Measurements from ENCODE around the gene PRDM2. TPM values are rescaled to one million over a fixed set of nuclear protein-coding genes. Genes with fewer than 3 reads are reported as not detected.

PRDM2 gene
- polyA plus RNA-seq, 1 donor from 2014 or later: 50.3 TPM

DNA sequence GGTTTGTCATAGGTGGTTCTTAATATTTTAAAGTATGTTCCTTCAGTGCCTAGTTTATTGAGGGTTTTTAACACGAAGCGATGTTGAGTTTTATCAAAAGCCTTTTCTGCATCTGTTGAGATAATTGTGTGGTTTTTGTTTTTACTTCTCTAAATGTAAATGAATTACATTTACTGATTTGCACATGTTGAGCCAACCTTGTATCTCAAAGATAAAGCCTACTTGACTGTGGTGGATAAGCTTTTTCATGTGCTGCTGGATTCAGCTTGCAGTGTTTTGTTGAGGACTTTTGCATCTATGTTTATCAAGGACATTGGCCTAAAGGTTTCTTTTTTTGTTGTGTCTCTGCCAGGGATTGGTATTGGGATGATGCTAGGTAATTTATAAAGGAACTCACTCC is 142.5 kb downstream of the PRDM2 start:
- peaks cover 0 to 1% (median 0%) of the 10 kb centered on the region in 3 donors for H3K4me1 Mint-ChIP-seq
- H3K9me3 Mint-ChIP-seq: peaks cover 0 to 3% (median 0%) of the 10 kb centered on the region in 3 donors
- H3K27me3 Mint-ChIP-seq: peaks cover 14% of the 10 kb centered on the region
- no peaks in the 10 kb centered on the region for H3K36me3 Mint-ChIP-seq
- H3K27ac Mint-ChIP-seq: no peak overlapping the region
- H3K4me3 Mint-ChIP-seq: no peak overlapping the region

- Mint-ChIP-seq H3K36me3 (peaks cover 8% of the 10 kb centered on the region), H3K4me3 (no peak overlapping the region), H3K9me3 (peaks cover 5 to 11% (median 10%) of the 10 kb centered on the region in 3 donors), H3K27ac (no peak overlapping the region), H3K4me1 (no peaks in the 10 kb centered on the region), H3K27me3 (peaks cover 8% of the 10 kb centered on the region)
These were observed 151.7 kb downstream of the PRDM2 start for GRCh38 chr1:13851726-13852125.

DNA sequence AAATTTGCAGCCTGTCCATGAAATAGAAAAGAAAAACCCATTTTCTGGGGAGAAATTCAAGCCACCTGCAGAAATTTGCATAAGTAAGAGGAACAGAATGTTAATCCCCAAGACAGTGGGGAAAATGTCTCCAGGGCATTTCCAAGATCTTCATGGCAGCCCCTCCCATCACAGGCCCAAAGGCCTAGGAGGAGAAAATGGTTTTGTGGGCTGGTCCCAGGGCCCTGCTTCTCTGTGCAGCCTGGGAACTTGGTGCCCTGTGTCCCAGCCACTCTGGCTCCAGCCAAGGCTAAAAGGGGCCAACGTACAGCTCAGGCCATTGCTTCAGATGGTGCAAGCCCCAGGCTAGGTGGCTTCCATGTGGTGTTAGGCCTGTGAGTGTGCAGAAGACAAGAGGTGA is 155.6 kb downstream of the PRDM2 start:
- Mint-ChIP-seq H3K27me3 (peaks cover 2% of the 10 kb centered on the region), H3K4me3 (no peak overlapping the region), H3K27ac (no peak overlapping the region), H3K9me3 (peaks cover 5 to 26% (median 13%) of the 10 kb centered on the region in 3 donors), H3K4me1 (no peaks in the 10 kb centered on the region), H3K36me3 (peaks cover 6% of the 10 kb centered on the region)

DNA sequence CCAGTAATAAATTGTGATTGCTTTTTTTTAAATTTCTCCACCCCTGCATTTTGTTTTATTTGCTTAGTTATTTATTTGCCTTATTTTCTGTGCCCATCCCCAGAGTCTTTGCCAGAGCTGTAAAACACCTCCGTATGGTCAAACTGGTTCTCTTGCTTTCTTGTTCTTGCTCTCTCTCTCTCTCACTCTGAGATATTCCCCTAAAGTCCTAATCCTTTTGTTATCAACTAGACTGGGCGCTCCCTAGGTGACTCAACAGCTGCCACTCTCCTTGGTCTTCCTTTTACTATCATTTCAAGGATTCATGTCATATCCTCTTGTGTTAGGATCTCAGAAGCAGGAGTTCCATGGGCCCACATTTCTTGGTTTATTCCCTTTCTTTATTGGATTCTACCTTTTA is 160.0 kb downstream of the PRDM2 start:
- Mint-ChIP-seq H3K9me3 (peaks cover 5 to 21% (median 11%) of the 10 kb centered on the region in 3 donors), H3K4me3 (no peak overlapping the region), H3K27me3 (peaks cover 2% of the 10 kb centered on the region), H3K27ac (peak overlapping the region in 1 of 3 donors; percentile 3), H3K4me1 (no peaks in the 10 kb centered on the region), H3K36me3 (peaks cover 5% of the 10 kb centered on the region)

- Mint-ChIP-seq H3K27me3 (peaks cover 6% of the 10 kb centered on the region), H3K9me3 (no peaks in the 10 kb centered on the region), H3K4me3 (no peak overlapping the region), H3K27ac (no peak overlapping the region), H3K4me1 (no peaks in the 10 kb centered on the region), H3K36me3 (peaks cover 2% of the 10 kb centered on the region)
These were observed 164.8 kb downstream of the PRDM2 start for GRCh38 chr1:13864760-13865159.

DNA sequence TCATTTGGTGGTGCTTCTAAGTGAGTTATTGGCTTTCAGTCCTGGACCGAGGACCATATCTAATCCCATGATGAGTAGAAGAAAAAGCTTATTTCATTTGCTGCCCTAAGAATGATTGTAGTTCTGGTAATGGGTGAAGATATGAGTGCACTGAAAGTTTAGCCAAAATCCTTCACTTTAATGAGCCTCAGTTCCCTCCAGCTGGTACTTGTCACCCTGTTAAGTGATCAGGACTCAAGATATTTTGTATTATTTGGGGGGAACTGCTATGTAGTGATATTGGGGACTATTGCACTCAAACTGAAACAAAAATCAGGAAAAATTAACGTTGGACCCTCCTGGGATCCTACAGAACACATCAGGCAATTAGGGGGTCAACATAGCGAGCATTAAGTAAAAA is 165.9 kb downstream of the PRDM2 start:
- Mint-ChIP-seq H3K4me3 (no peak overlapping the region), H3K27ac (no peak overlapping the region), H3K36me3 (peaks cover 2% of the 10 kb centered on the region), H3K4me1 (no peaks in the 10 kb centered on the region), H3K9me3 (peaks cover 2 to 8% (median 3%) of the 10 kb centered on the region in 3 donors), H3K27me3 (peaks cover 9% of the 10 kb centered on the region)

DNA sequence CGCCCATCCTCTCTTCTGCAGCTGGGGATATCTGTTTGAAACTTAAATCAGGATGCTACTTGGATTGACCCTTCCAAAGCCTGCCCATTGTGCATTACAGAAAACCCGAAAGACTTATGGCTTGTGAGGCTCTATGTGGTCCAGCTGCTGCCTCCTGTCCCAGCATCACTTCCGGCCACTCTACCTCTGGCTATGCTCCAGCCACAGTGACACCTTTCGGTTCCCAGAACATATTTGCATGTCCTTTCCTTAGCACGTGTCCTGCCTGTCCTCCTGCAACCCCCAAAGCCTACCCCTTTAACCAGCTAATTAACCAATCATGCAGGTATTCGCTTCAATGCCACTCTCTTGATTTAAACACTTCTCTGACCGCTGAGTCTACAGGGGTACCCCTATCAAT is 167.6 kb downstream of the PRDM2 start:
- Mint-ChIP-seq H3K4me1 (no peaks in the 10 kb centered on the region), H3K4me3 (no peak overlapping the region), H3K36me3 (peaks cover 2% of the 10 kb centered on the region), H3K27ac (no peak overlapping the region), H3K9me3 (peaks cover 4 to 8% (median 5%) of the 10 kb centered on the region in 3 donors), H3K27me3 (peaks cover 9% of the 10 kb centered on the region)

DNA sequence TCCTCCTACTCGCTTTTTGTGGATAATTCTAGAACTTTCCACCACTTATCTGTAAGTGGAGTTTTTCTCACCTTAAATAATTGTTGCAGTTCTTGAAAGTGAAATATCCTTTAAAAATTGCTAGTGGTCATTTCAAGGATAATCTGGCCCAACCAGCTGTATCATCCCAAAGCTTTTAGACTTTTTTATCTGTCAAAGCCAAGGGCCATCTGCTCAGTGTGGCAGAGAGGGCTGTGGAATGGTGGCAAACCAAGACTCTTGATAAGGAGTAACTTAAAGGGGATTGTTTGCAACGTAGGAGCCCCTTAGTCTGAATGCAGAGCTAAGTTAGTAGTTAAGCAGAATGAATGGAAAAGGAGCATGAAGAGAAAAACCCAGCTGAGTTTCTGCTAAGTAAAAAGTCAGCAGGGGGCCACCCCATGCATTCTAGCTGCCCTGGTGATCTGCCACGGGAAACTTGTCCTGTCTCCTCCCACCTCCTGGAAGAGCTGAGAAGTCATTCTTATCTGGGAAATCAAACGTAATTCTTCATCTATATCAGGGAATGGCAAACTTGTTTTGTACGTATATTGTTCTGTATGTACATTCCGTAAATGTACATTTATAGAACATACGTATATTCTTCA is 169.3 kb downstream of the PRDM2 start:
- no peaks in the 10 kb centered on the region for H3K36me3 Mint-ChIP-seq
- H3K9me3 Mint-ChIP-seq: peaks cover 5 to 8% (median 5%) of the 10 kb centered on the region in 3 donors
- peaks cover 14% of the 10 kb centered on the region for H3K27me3 Mint-ChIP-seq
- H3K4me1 Mint-ChIP-seq: no peaks in the 10 kb centered on the region
- H3K27ac Mint-ChIP-seq: no peak overlapping the region
- no peak overlapping the region for H3K4me3 Mint-ChIP-seq

DNA sequence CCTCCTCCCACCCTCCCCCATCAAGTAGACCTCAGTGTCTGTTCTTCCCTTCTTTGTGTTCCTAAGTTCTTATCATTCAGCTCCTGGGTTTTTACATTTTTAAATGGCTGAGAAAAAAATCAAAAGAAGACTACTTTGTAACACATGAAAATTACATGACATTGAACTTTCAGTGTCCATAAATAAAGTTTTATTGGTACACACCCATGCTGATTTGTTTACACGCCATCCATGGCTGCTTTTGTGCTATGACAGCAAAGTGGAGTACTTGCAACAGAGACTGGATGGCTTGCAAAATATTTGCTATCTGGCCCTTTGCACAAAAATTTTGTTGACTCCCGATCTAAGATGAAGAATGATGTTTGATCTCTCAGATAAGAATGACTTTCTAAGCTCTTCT is 171.4 kb downstream of the PRDM2 start:
- H3K27me3 Mint-ChIP-seq: peaks cover 18% of the 10 kb centered on the region
- H3K4me3 Mint-ChIP-seq: no peak overlapping the region

GRCh38 chr1:13871886-13872285 is 171.9 kb downstream of the PRDM2 start:
- Mint-ChIP-seq H3K4me3 (no peak overlapping the region), H3K4me1 (no peaks in the 10 kb centered on the region), H3K36me3 (no peaks in the 10 kb centered on the region), H3K27me3 (peaks cover 17% of the 10 kb centered on the region), H3K9me3 (peaks cover 5 to 8% (median 6%) of the 10 kb centered on the region in 3 donors), H3K27ac (no peak overlapping the region)

More for the DNA sequence above, 171.4 kb downstream of the PRDM2 start:
- H3K4me1 Mint-ChIP-seq: no peaks in the 10 kb centered on the region
- peaks cover 5 to 8% (median 6%) of the 10 kb centered on the region in 3 donors for H3K9me3 Mint-ChIP-seq
- H3K27ac Mint-ChIP-seq: no peak overlapping the region
- H3K36me3 Mint-ChIP-seq: no peaks in the 10 kb centered on the region

DNA sequence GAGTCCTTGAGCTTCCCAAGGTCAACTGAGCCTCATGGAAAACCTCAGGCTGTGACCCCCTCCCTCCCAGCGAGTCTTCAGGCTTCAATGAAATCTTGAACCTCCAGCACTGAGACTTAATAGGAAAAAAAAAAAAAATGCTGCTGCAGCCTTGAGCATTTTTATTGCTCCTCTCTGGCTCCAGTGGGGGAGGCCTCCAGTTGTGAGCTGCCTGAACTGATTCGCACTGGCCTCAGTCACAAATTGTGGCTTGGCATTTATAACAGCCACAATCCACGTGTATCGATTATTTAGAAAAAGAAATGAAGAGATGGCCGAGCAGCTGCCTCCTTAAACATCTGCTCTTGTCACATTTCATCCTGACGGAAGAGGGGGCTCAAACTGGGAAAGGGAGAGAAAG is 173.0 kb downstream of the PRDM2 start:
- Mint-ChIP-seq H3K27me3 (peaks cover 15% of the 10 kb centered on the region), H3K9me3 (peaks cover 6 to 8% (median 7%) of the 10 kb centered on the region in 3 donors), H3K4me1 (no peaks in the 10 kb centered on the region), H3K27ac (no peak overlapping the region), H3K36me3 (peaks cover 2% of the 10 kb centered on the region), H3K4me3 (no peak overlapping the region)

Other genes with a start within 250 kb of the PRDM2 start
- gene LRRC38, start 186.2 kb upstream of the PRDM2 start, polyA plus RNA-seq: not detected
- not detected for gene PDPN, start 116.4 kb upstream of the PRDM2 start, polyA plus RNA-seq